Calu3 (cell line): Measurements from ENCODE around the gene RTRAF. TPM values are rescaled to one million over a fixed set of nuclear protein-coding genes. Genes with fewer than 3 reads are reported as not detected.

ENCODE experiments used
- BruUV-seq: library from RNA; stranded (reverse); fragments of 400-500 nt; replicated peaks from 2 replicates; lab custom pipeline; 2021; lab: Mats Ljungman, UMichigan
- CTCF ChIA-PET: fragments of 300-600 bp; sonication (Branson Sonifier 250); formaldehyde crosslinking; loops from one replicate; lab custom pipeline; 2022; ENCODE audit warnings: antibody characterized with exemption; lab: Charles Lee
- DNase-seq: peaks from one replicate; pipeline ENCODE4 v3.0.0; 2022
- H3K27ac Mint-ChIP-seq: one replicate; pipeline ENCODE4 v1.8.0; 2022; ENCODE audit warnings: mixed read lengths; ENCODE audit not compliant: unreplicated experiment
- H3K27me3 Mint-ChIP-seq: one replicate; pipeline ENCODE4 v1.8.0; 2022; ENCODE audit warnings: mixed read lengths; ENCODE audit not compliant: unreplicated experiment
- H3K36me3 Mint-ChIP-seq: one replicate; pipeline ENCODE4 v1.8.0; 2022; ENCODE audit warnings: mild to moderate bottlenecking, moderate library complexity, mixed read lengths; ENCODE audit not compliant: insufficient read depth, unreplicated experiment
- H3K4me1 Mint-ChIP-seq: one replicate; pipeline ENCODE4 v1.8.0; 2022; ENCODE audit warnings: mild to moderate bottlenecking, low read depth, mixed read lengths; ENCODE audit not compliant: unreplicated experiment
- H3K4me3 Mint-ChIP-seq: one replicate; pipeline ENCODE4 v1.8.0; 2022; ENCODE audit warnings: mild to moderate bottlenecking, low read depth, moderate library complexity, mixed read lengths; ENCODE audit not compliant: unreplicated experiment
- H3K9me3 Mint-ChIP-seq: one replicate; pipeline ENCODE4 v1.8.0; 2022; ENCODE audit warnings: low read depth, mixed read lengths; ENCODE audit not compliant: unreplicated experiment
- intact Hi-C: fragments of 100-400 bp; cut with micrococcal nuclease; formaldehyde crosslinking; loops from one replicate; pipeline ENCODE4 v1.10.0; 2022; ENCODE audit not compliant: unreplicated experiment
- total RNA-seq: library from RNA; stranded (reverse); gene quantifications from 2 replicates; pipeline ENCODE4 v1.2.3, GENCODE V29; 2022
- TF ChIP-seq, protein P1 (sequence below): fragments of 200-600 bp; IDR thresholded peaks from one replicate; pipeline ENCODE4 v1.8.0; 2022; ENCODE audit warnings: antibody characterized with exemption; ENCODE audit not compliant: unreplicated experiment

RTRAF gene
- total RNA-seq, 1 experiment from 2014 or later = 164 TPM

DNA sequence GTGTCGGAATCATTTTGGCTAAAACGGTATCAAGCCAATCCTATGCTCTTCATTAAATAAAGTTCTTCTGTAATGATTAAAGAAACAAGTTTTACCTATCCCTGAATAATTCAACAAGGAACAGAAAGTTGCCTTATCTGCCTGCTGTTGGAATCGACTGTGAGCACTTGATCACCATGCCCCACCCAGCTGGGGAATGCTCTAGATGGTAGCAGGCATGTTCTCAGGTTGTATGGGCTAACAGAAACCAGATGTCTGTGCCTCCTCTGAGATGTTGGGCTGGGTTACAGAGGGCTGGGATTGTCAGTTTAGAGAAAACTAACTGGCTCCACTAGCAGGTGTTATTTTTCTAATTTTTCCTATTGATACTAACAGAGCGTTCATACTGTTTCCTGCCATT lies 28.9 kb downstream of the RTRAF start:
- intact Hi-C loops = no loop called here

DNA sequence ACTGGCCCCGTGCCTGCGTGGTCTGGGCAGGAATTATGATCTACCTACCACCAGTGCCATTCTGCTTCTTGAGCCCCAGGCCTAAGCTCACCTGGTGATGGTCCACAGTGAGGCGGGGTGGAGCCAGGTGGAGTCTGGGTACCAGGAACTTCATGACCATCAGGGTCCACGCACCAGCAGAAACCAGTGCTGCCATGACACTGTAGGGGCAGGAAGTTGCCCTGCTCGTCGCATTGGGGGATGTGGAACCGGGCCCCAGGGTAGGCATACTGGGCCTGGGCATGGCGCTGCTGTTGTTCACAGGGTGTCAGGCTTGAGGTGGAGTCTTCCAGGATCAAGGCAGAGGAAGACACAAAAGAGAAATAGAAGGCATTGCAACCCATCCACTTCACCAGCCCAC lies 29.6 kb downstream of the RTRAF start:
- Mint-ChIP-seq H3K9me3 (no peaks in the 10 kb centered on the region), H3K27me3 (peaks cover 20% of the 10 kb centered on the region), H3K36me3 (peaks cover 3% of the 10 kb centered on the region), H3K4me3 (no peak overlapping the region), H3K4me1 (peaks cover 19% of the 10 kb centered on the region), H3K27ac (no peak overlapping the region)
- no peak for DNase-seq
- CTCF ChIA-PET = no interaction called here
- intact Hi-C loops = no loop called here
- TF ChIP-seq, protein P1, sequence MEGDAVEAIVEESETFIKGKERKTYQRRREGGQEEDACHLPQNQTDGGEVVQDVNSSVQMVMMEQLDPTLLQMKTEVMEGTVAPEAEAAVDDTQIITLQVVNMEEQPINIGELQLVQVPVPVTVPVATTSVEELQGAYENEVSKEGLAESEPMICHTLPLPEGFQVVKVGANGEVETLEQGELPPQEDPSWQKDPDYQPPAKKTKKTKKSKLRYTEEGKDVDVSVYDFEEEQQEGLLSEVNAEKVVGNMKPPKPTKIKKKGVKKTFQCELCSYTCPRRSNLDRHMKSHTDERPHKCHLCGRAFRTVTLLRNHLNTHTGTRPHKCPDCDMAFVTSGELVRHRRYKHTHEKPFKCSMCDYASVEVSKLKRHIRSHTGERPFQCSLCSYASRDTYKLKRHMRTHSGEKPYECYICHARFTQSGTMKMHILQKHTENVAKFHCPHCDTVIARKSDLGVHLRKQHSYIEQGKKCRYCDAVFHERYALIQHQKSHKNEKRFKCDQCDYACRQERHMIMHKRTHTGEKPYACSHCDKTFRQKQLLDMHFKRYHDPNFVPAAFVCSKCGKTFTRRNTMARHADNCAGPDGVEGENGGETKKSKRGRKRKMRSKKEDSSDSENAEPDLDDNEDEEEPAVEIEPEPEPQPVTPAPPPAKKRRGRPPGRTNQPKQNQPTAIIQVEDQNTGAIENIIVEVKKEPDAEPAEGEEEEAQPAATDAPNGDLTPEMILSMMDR = no peak
- BruUV-seq = no TSS peak

More for the DNA sequence above, 28.9 kb downstream of the RTRAF start:
- Mint-ChIP-seq H3K4me3 (no peak overlapping the region), H3K4me1 (peaks cover 19% of the 10 kb centered on the region), H3K27me3 (peaks cover 20% of the 10 kb centered on the region), H3K27ac (no peak overlapping the region), H3K9me3 (no peaks in the 10 kb centered on the region), H3K36me3 (peaks cover 4% of the 10 kb centered on the region)
- no TSS peak for BruUV-seq
- CTCF ChIA-PET = interaction anchor here (1.0 kb wide), 1 partner anchor 14 kb away, joined by 3 read pairs; no protein-coding TSS in a partner anchor
- TF ChIP-seq, protein P1 = no peak
- DNase-seq = peak; percentile 51

DNA sequence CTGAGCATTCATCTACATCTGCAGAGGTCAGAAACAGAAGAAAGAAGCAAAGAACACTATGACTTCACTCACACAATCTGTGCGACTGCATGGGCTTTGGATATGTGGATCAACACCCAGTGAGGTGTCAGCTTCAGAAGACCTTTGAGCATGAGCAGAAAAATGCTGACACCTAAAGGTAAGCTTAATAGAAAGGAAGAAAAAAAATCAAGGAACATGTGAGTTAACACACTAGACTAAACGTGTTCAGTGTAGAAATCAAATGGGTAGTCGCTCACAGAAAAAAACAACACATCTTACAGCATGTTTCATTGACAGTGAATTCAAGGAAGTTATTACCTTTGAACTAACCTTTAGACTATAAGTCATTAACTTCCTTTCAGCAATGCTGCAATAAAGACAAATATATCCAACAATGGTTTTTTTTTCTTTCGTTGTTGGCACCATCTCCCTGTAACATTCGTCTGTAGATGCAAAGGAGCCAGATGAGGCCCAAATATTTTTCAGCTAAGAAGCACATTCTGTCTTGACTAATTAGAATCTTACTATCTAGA lies 30.9 kb downstream of the RTRAF start:
- Mint-ChIP-seq H3K4me1 (peaks cover 19% of the 10 kb centered on the region), H3K4me3 (no peak overlapping the region), H3K27me3 (peaks cover 20% of the 10 kb centered on the region), H3K9me3 (no peaks in the 10 kb centered on the region), H3K27ac (no peak overlapping the region), H3K36me3 (no peaks in the 10 kb centered on the region)
- BruUV-seq = no TSS peak
- CTCF ChIA-PET = no interaction called here
- DNase-seq = no peak
- intact Hi-C loops = no loop called here
- TF ChIP-seq, protein P1 = no peak

DNA sequence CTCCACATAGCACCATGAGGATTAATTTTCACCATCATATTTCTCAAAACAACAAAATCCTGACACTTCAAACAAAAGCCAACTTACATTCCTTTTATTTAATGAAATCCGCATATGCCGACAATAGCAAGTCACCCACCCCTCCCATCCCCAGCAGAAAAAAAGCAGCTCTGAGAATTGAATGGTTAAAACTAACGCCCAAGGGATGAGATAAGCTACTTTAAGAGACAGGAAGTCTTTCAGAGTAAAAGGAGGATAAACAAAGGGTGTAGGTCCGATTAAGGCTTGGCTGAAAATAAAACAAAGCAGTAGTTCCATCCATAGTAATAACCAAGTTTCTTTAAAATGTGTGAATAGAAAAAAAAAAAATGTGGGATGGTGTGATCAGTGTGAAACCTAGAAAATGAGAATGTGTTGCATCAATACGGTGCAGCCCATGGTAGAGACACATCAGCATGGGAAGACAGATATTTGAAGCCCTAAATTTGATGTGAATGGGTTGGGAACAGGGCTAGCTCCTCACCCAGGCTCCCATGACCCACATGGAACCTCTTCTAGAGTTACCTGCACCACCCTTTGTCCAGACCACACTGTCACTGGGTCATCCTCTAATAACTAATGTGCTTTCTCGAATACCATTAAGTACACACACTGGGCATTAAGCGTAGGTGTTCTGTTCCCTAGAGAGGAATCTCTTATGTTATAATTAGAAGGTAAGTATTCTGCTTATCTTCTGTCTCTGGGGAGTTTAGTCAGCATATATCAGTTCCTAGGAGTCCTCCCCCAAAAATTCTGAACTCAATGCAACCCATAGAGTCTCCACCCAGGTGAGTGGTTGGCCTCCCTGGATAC lies 31.7 kb downstream of the RTRAF start:
- no peak for DNase-seq
- CTCF ChIA-PET = no interaction called here
- intact Hi-C loops = no loop called here

More for the DNA sequence above, 31.7 kb downstream of the RTRAF start:
- TF ChIP-seq, protein P1 = no peak
- Mint-ChIP-seq H3K4me3 (no peak overlapping the region), H3K4me1 (peaks cover 19% of the 10 kb centered on the region), H3K9me3 (no peaks in the 10 kb centered on the region), H3K27ac (no peak overlapping the region), H3K27me3 (peaks cover 16% of the 10 kb centered on the region), H3K36me3 (no peaks in the 10 kb centered on the region)
- no TSS peak for BruUV-seq
